ENCODE measurements around the gene RNGTT.

GRCh38 chr6:88984606-88985005, 21.2 kb upstream of the RNGTT start:
- TF ChIP-seq, protein P1, sequence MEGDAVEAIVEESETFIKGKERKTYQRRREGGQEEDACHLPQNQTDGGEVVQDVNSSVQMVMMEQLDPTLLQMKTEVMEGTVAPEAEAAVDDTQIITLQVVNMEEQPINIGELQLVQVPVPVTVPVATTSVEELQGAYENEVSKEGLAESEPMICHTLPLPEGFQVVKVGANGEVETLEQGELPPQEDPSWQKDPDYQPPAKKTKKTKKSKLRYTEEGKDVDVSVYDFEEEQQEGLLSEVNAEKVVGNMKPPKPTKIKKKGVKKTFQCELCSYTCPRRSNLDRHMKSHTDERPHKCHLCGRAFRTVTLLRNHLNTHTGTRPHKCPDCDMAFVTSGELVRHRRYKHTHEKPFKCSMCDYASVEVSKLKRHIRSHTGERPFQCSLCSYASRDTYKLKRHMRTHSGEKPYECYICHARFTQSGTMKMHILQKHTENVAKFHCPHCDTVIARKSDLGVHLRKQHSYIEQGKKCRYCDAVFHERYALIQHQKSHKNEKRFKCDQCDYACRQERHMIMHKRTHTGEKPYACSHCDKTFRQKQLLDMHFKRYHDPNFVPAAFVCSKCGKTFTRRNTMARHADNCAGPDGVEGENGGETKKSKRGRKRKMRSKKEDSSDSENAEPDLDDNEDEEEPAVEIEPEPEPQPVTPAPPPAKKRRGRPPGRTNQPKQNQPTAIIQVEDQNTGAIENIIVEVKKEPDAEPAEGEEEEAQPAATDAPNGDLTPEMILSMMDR (IDR thresholded peaks at IDR 0.05), result no peak
- TF ChIP-seq POLR2A (IDR thresholded peaks at IDR 0.05), result no peak
